ENCODE results near the gene TSPAN9. TPM values are rescaled to one million over a fixed set of nuclear protein-coding genes. Genes with fewer than 3 reads are reported as not detected.

TSPAN9 gene
- total and polyA plus RNA-seq, 2 donors from 2014 or later = 62.4 to 81.6 TPM

DNA sequence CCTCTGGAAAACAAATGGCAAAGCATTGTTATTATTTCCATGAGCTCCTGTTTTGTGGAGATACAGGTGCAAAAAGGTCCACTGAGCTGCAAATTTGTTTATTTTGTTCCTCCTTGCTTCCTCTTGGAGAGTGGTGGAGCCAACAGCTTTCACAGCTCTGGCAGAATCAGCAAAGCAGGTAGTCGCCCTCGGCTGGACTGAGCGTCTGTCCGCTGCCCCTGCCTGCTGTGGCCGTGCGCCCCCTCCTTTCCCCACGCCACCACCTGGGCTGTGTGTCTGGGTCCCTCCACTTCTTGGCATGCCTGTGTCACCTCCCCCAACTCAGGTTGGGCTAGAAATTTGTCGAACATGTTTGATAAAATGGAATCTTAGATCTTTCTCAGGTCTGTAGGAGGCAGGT lies 188.2 kb downstream of the TSPAN9 start:
- Histone ChIP-seq H3K9me3 (ENCODE audit: control insufficient read depth in 2 of 3, insufficient read depth in 1 of 3, low read length in 3 of 3) (no peaks in the 10 kb centered on the region), H3K27me3 (ENCODE audit: control insufficient read depth, insufficient read depth, low read length) (no peaks in the 10 kb centered on the region), H3K4me1 (ENCODE audit: control insufficient read depth in 2 of 3, insufficient read depth in 2 of 3, low read depth in 1 of 3, low read length in 3 of 3) (peaks cover 3 to 54% (median 37%) of the 10 kb centered on the region in 3 donors), H3K36me3 (ENCODE audit: control insufficient read depth in 2 of 3, insufficient read depth in 3 of 3, low read length in 3 of 3) (peaks cover 0 to 4% (median 0%) of the 10 kb centered on the region in 3 donors), H3K9ac (ENCODE audit: low read length in 3 of 3) (no peak overlapping the region), H3K27ac (ENCODE audit: low read depth in 2 of 2, low read length in 2 of 2) (no peak overlapping the region), H3K4me3 (ENCODE audit: low read length in 3 of 3) (no peak overlapping the region)
- TF ChIP-seq, protein P1, sequence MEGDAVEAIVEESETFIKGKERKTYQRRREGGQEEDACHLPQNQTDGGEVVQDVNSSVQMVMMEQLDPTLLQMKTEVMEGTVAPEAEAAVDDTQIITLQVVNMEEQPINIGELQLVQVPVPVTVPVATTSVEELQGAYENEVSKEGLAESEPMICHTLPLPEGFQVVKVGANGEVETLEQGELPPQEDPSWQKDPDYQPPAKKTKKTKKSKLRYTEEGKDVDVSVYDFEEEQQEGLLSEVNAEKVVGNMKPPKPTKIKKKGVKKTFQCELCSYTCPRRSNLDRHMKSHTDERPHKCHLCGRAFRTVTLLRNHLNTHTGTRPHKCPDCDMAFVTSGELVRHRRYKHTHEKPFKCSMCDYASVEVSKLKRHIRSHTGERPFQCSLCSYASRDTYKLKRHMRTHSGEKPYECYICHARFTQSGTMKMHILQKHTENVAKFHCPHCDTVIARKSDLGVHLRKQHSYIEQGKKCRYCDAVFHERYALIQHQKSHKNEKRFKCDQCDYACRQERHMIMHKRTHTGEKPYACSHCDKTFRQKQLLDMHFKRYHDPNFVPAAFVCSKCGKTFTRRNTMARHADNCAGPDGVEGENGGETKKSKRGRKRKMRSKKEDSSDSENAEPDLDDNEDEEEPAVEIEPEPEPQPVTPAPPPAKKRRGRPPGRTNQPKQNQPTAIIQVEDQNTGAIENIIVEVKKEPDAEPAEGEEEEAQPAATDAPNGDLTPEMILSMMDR (IDR thresholded peaks at IDR 0.05; ENCODE audit: borderline replicate concordance, extremely low read depth, insufficient read depth) = no peak
- DNase-seq = no peak
- intact Hi-C loops (cut with DNase I) = no loop called here
- FAIRE-seq = no peak

DNA sequence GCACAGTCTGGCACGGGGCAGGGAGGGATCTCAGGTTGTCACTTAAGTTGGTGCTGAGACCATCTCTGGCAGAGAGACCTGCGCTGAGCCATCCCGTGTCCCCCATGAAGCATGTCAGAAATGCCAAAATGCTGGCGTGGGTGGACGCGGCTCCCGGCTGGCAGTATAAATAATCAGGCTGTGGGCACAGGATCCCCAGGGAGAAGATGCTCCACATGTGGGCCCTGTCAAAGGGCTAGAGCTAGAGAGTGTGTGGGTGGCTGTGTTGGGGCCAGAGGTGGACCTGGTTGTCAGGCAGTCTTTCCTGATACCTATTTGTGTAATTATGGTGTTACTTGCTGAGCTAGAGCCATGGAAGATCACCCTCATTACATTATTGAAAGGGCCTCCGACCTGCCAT lies 189.5 kb downstream of the TSPAN9 start:
- Histone ChIP-seq H3K4me3 (ENCODE audit: low read length in 3 of 3) (no peak overlapping the region), H3K9me3 (ENCODE audit: control insufficient read depth in 2 of 3, insufficient read depth in 1 of 3, low read length in 3 of 3) (no peaks in the 10 kb centered on the region), H3K27ac (ENCODE audit: low read depth in 2 of 2, low read length in 2 of 2) (no peak overlapping the region), H3K4me1 (ENCODE audit: control insufficient read depth in 2 of 3, insufficient read depth in 2 of 3, low read depth in 1 of 3, low read length in 3 of 3) (peaks cover 3 to 41% (median 25%) of the 10 kb centered on the region in 3 donors), H3K36me3 (ENCODE audit: control insufficient read depth in 2 of 3, insufficient read depth in 3 of 3, low read length in 3 of 3) (peaks cover 0 to 4% (median 0%) of the 10 kb centered on the region in 3 donors), H3K27me3 (ENCODE audit: control insufficient read depth, insufficient read depth, low read length) (no peaks in the 10 kb centered on the region), H3K9ac (ENCODE audit: low read length in 3 of 3) (no peak overlapping the region)
- FAIRE-seq = no peak
- intact Hi-C loops (cut with DNase I) = no loop called here
- DNase-seq = no peak
- TF ChIP-seq, protein P1 (IDR thresholded peaks at IDR 0.05; ENCODE audit: borderline replicate concordance, extremely low read depth, insufficient read depth) = no peak

DNA sequence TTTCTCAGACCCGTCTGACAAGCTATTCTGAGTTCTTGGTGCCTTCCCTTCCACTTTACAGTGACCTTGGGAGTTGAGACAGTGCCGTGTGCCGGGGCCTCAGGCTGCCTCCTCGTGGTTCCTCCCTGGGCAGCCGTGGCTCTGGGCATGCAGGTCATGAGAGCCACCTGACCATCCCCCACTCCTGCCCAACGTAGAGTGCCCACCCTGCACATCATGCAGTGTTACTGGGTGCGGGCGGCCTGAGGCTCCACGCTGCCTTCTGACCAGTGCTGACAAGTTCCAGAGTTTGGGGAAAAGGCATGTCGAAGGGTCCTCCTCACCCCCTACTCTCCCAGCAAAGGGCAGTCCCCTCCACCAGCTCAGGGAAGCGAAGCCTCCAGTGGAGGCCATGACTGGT lies 190.5 kb downstream of the TSPAN9 start:
- TF ChIP-seq, protein P1 (IDR thresholded peaks at IDR 0.05; ENCODE audit: borderline replicate concordance, extremely low read depth, insufficient read depth) = no peak
- intact Hi-C loops (cut with DNase I) = no loop called here
- Histone ChIP-seq H3K27me3 (ENCODE audit: control insufficient read depth, insufficient read depth, low read length) (no peaks in the 10 kb centered on the region), H3K4me1 (ENCODE audit: control insufficient read depth in 2 of 3, insufficient read depth in 2 of 3, low read depth in 1 of 3, low read length in 3 of 3) (peaks cover 3 to 31% (median 24%) of the 10 kb centered on the region in 3 donors), H3K9ac (ENCODE audit: low read length in 3 of 3) (no peak overlapping the region), H3K4me3 (ENCODE audit: low read length in 3 of 3) (no peak overlapping the region), H3K27ac (ENCODE audit: low read depth in 2 of 2, low read length in 2 of 2) (no peak overlapping the region), H3K9me3 (ENCODE audit: control insufficient read depth in 2 of 3, insufficient read depth in 1 of 3, low read length in 3 of 3) (no peaks in the 10 kb centered on the region), H3K36me3 (ENCODE audit: control insufficient read depth in 2 of 3, insufficient read depth in 3 of 3, low read length in 3 of 3) (peaks cover 0 to 5% (median 0%) of the 10 kb centered on the region in 3 donors)
- no peak for DNase-seq
- no peak for FAIRE-seq

DNA sequence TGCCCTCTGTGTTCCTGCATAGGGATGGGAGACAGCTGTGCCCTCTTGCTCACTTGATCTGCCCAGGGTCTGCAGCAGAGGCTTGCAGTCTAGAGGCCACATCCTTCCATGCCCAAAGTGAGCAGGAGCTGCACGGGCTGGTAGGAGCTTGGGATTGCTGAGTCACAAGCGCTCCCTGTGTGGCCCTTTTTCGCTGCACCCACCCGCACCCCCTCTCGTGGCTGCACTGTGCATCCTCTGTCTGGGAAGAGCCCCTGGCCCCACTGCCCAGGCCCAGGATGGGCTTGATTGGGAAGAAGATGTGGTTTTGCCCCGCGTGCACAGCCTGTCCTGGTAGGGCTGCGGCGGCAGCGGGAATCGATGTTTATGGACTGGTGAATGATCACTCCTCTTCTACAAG lies 192.4 kb downstream of the TSPAN9 start:
- Histone ChIP-seq H3K4me1 (ENCODE audit: control insufficient read depth in 2 of 3, insufficient read depth in 2 of 3, low read depth in 1 of 3, low read length in 3 of 3) (peaks cover 3 to 25% (median 7%) of the 10 kb centered on the region in 3 donors), H3K27ac (ENCODE audit: low read depth in 2 of 2, low read length in 2 of 2) (no peak overlapping the region), H3K36me3 (ENCODE audit: control insufficient read depth in 2 of 3, insufficient read depth in 3 of 3, low read length in 3 of 3) (peaks cover 0 to 7% (median 0%) of the 10 kb centered on the region in 3 donors), H3K9me3 (ENCODE audit: control insufficient read depth in 2 of 3, insufficient read depth in 1 of 3, low read length in 3 of 3) (no peaks in the 10 kb centered on the region), H3K9ac (ENCODE audit: low read length in 3 of 3) (no peak overlapping the region), H3K27me3 (ENCODE audit: control insufficient read depth, insufficient read depth, low read length) (no peaks in the 10 kb centered on the region), H3K4me3 (ENCODE audit: low read length in 3 of 3) (no peak overlapping the region)
- FAIRE-seq (no peak), DNase-seq (no peak)
- TF ChIP-seq, protein P1 (IDR thresholded peaks at IDR 0.05; ENCODE audit: borderline replicate concordance, extremely low read depth, insufficient read depth) = no peak
- intact Hi-C loops (cut with DNase I) = no loop called here
